Measurements from ENCODE around the gene LYZL4.

GRCh38 chr3:42411429-42411828 is 1.0 kb upstream of the LYZL4 start:
- TF ChIP-seq, protein P1, sequence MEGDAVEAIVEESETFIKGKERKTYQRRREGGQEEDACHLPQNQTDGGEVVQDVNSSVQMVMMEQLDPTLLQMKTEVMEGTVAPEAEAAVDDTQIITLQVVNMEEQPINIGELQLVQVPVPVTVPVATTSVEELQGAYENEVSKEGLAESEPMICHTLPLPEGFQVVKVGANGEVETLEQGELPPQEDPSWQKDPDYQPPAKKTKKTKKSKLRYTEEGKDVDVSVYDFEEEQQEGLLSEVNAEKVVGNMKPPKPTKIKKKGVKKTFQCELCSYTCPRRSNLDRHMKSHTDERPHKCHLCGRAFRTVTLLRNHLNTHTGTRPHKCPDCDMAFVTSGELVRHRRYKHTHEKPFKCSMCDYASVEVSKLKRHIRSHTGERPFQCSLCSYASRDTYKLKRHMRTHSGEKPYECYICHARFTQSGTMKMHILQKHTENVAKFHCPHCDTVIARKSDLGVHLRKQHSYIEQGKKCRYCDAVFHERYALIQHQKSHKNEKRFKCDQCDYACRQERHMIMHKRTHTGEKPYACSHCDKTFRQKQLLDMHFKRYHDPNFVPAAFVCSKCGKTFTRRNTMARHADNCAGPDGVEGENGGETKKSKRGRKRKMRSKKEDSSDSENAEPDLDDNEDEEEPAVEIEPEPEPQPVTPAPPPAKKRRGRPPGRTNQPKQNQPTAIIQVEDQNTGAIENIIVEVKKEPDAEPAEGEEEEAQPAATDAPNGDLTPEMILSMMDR (IDR thresholded peaks at IDR 0.05; ENCODE audit: poor library complexity, severe bottlenecking): no peak
- no peak for TF ChIP-seq RAD21 (conservative IDR thresholded peaks at IDR 0.05)
